Ishikawa (cell line): ENCODE measurements around the gene TMEM150B.

Source experiments
- EP300 ChIP-seq: IDR thresholded peaks from 2 replicates; pipeline ENCODE4 v1.6.1; 2012; ENCODE audit warnings: borderline replicate concordance
- MAX ChIP-seq: IDR thresholded peaks from 2 replicates; pipeline ENCODE4 v1.6.1; 2012
- RAD21 ChIP-seq: IDR thresholded peaks from 2 replicates; pipeline ENCODE4 v1.6.1; 2012; ENCODE audit warnings: low read depth
- TEAD4 ChIP-seq: IDR thresholded peaks from 2 replicates; pipeline ENCODE4 v1.6.1; 2012
- YY1 ChIP-seq: IDR thresholded peaks from 2 replicates; pipeline ENCODE4 v1.6.1; 2012; ENCODE audit warnings: low read depth

- no peak for TF ChIP-seq EP300
- TF ChIP-seq MAX: no peak
- no peak for TF ChIP-seq YY1
- TF ChIP-seq TEAD4: no peak
- no peak for TF ChIP-seq RAD21
Observed at GRCh38 chr19:55353803-55354697, 28.9 kb upstream of the TMEM150B start.
